EH (cell line): ENCODE measurements around the gene DOK6.
"Not testable (repeated sequence)": the region's sequence is repeated elsewhere in the genome, so short reads cannot be mapped to it uniquely, and the experiment has no call there.

Experiments
- DNase-seq: peaks from one replicate; pipeline ENCODE4 v3.0.0-alpha.2; 2015; ENCODE audit warnings: low read depth

Gene DOK6

DNA sequence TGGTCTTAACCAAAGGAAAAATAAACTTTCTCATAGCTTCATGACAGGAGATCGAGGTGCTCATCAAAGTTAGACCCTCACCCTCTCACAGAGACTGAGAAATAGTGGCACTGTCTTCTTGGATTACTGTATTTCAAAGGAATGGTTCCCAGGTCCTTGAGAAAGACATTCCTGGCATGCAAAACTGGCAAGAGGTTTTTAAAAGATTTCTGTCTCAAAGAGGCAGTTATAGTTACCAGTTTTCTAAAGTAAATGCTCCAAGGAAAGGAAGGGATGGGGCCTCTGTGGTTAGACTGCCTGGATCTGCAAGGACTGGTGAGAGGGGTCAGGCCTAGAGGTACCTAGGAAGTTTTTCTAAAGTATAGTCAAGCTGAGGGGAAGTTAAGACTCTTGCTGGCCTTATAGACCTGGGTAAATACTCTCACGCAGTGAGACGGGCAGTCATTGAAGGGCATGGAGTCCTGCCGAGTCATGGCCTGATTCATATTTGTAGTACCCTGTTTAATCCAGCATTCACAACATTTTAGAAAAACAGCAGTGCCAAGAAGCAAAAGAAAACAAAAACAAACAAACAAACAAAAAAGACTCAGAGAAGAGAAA lies 226.1 kb downstream of the DOK6 start:
- no peak for DNase-seq

DNA sequence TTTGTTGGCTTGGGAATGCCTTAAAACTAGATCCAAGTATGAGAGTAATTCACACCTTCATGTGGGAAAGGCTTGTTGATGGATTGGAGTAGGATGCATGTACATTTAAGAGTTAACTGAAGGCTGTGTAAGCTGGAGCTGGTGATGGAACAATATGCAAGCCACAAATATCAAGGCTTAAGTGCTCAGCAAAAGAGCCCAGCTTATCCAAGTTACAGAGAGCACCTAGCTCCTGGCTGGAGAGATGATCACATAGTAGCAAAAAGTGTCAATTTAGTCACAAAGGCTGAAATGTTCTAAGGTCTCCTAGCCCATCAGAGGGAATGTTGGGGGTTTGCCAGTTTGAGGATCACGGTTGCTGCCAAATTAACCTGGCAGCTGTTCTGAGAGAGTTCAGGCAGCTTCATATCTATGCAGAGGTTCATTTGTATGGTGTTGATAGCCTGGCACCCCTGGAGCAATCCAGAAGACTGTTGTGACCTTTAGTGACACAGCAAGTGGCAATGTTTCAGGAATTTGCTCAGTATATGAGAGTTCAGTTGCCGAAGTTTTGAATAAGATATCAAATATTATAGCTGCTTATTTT lies 228.2 kb downstream of the DOK6 start:
- DNase-seq = no peak

DNA sequence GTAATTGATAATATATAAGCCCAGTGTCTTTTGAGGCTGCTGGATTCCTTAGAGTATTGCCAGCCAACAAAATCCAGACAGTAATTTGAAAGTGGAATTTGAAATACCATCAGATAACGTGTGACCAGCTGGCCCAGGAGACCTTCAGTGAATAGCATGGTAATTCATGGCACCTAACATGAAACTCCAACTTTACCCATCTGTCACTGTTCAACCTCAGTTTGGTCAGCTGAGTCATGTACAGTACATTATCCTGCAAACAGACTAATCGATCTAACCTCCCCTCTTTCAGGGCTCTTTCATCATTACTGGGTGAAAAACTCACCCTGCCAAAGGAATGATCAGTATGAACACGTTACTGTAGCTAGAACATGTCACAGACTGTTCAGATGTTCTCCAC lies 230.6 kb downstream of the DOK6 start:
- no peak for DNase-seq

DNA sequence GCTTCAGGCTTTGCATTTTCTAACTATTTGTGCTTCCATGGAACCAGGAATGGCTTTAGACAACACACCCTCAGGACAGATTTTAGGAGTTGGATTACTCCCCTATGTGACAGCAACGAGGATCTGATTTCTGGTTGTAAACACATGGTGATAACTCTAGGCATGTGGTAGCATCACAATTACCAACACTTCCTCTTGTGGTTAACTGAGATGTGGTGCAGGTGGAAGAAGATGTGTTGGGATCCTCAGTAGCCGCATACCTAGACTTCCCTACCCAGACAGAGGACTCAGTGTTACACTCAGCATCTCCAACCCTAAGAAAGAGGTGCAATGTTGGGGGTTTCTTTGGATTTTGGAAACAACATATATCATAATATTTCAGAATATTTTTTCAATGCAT lies 234.8 kb downstream of the DOK6 start:
- DNase-seq = no peak

DNA sequence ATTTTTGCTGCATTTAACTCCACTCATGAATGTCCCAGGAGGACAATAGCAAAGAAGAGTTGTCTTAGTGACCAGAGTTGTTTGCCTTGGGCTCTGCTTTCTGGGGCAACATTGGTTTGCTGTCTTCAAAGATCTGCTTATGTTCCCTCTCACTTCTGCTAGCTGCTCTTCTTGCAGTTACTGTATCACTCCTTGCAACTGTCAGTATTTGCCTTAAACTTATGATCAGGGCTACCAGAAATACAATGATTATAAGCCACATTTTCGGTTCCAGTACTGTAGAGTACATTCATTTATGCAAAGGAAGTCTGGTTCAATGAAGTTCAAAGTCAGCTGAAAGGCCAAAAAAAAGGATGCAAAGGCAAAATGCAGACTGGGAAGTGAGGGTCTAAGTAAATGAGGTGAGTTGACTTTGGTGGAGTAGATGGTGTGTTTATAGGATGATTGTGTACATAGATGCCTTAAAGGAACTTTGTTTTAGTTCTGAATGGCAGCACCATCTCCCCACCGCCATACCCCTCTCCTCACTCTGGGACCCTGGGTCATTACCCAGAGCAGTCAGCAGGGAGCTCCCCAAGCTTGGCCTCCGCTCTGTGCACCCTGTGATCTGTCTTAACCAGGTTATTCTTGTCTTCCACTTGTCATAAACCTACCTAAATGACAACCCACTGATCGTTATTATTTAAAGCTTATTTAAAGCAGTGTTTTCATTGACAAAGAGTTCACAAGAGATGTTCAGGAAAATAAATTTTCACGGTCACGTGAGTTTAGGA lies 236.0 kb downstream of the DOK6 start:
- no peak for DNase-seq

DNA sequence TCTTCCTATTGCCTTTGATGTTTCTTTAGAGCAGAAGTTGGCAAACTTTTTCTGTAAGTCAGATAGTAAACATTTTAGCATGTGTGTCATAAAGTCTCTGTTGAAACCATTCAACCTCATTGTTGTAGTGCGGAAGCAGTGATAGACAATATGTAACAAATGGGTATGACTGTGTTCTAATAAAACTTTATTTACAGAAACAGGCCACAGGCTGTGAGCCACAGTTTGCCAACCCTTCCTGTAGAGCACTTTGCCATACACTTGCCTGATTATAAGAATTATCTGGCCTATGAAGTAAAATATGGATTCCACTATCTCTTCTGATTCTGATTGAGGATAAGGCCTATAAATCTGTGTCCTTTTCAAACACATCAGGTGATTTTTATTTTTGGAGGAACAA lies 237.4 kb downstream of the DOK6 start:
- no peak for DNase-seq

DNA sequence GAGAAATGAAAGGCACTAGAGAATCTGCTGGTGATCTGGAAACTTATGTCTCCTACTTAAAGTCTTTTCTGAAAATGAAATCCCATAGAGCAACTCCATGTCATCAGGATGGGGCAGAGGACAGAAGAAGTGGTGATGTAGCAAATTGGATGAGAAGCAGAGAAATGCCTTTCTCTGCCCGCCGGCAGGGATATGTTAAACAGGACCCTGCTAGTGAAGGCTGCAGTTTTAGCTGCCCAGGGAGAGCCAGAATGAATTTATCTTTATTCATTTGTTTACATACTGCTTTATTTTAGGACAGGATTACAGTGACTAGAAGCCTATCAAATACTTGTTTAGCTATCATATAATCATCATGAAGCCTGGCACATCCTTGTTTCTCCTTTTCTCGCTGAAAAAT lies 247.0 kb downstream of the DOK6 start:
- DNase-seq = no peak

DNA sequence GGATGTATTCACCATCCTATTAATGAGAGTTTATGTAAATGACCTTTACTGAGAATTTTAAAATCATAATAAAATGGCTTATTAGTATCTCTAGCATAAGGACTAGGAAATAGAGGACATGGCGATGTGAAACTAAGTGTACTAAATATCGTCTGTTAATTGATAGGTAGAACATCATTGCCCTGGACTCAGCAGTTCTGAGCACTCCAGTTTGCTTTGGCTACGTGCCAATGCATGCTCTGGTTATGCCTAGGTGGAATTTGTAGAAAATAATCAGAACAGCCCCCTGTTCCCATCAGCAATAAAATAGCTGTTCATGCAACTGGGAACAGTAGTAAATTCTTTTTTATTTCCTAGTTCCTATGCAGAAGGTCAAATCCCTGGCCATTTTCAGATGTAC lies 247.8 kb downstream of the DOK6 start:
- DNase-seq = no peak

DNA sequence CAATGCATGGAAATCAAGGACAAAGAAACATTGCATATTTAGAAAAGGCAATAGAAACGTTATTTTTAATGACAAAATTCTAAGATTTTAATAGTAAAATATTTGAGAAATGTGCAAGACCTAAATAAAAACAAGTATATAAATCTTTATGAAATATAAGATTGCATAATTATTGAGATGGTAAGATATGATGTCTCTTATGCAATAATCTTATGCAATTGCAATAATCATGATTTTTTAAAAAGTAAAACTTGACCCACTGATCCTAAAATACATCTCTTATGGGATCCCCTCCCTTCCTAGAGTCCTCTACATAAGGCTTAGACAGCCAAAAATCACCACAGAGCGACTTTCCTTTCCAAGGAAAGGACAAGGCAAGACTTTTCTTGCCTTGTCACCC lies 249.0 kb downstream of the DOK6 start:
- no peak for DNase-seq

DNA sequence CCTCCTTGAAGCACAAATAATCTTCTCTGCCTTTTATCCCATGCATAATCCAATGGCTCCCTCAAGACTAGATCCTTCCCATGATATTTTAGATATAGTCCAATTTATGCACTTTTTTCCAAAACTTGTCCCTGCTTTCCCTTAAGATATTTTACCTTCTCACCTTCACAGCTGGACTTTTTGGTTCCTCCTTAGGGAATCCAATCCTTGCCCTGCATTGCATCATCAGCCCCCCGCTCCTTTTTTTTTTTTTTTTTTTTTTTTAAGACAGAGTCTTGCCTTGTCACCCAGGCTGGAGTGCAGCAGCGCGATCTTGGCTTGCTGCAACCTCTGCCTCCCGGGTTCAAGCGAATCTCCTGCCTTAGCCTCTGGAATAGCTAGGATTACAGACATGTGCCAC lies 250.6 kb downstream of the DOK6 start:
- no peak for DNase-seq

DNA sequence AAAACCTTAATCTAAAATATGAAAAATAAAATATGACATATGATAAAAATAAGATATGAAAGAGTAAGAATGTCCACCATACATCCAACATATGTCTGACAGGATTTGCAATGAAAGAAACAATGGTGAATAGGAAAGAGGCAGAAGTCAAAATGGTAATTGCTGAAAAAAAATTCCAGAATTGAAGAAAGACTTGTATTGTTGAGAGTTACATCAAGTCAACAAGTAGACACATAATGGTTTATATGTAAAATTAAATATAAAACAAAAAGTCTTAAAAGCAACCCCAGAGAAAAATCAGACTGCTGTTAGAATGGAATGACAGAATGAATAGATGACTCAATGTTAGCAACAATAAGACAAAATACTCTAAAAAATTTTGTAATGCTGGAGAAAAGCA lies 255.1 kb downstream of the DOK6 start:
- no peak for DNase-seq

DNA sequence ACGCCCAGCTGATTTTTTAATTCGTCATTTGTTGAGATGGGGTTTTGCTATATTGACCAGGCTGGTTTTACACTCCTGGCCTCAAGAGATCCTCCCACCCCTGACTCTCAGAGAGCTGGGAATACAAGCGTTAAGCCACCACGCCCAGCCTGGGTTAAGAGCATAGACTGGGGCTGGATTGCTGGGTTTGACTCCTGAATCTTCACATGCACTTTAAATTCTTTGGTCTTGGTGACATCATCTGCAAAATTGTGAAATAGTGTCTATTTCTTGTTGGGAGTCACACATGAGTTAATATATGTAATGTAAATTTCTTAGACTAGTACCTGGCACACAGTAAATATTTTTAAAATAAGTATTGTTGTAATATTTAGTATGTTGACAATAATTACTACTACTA lies 257.4 kb downstream of the DOK6 start:
- DNase-seq = no peak

DNA sequence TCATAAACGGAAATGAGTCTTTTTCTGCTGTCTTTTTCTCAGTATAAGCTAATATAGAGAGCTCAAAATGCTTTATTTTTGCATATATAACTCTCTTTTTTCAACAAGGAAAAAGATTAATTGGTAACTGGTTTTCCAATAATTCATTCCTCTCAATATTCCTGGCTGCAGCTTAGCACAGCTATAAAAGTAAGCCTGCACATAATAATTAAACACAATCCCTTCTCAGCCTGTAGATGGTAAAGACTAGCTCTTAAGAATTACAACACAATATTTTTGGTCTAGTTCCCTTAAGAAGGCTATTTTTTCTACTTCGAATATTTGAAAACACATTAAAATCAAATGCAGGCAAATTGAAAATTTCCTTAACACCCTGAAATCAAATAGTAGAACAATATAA lies 258.0 kb downstream of the DOK6 start:
- DNase-seq = no peak

DNA sequence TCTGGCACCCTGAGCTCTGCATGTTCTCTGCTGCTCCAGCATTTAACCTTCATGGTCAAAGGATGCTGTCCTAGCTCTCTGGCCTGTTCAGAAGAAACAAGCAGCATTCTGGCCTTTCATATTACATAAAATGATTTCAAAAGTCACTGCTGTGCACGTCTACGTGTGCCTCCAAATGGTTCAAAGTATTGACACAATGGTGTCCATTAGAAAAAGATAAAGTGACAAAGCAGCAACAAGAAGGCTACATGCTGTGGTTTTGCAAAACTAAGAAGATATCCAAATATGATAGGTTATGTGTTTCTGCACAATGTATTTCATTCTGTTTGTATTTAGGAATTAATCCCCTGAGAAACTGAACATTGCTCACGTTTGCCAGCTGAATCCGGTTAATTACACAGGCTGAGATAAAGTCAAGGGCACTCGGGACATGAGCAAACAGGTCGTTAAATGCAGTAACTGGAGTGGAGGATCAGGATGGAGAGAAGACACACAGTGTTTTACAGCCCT lies 258.5 kb downstream of the DOK6 start:
- DNase-seq = no peak

DNA sequence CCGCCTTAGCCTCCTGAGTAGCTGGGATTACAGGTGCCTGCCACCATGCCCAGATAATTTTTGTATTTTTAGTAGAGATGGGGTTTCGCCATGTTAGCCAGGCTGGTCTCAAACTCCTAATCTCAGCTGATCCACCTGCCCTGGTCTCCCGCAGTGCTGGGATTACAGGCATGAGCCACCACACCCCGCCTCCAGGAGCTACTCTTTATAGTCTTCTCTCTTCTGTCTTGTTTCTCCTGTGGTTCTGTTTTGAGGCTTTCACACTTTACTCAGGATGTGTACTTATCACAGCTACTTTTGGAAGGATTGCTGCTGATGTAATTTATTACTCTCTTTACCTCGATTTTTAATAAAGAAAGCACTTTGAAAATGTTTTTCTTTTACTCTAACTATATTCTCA lies 261.4 kb downstream of the DOK6 start:
- not testable (repeated sequence) for DNase-seq

DNA sequence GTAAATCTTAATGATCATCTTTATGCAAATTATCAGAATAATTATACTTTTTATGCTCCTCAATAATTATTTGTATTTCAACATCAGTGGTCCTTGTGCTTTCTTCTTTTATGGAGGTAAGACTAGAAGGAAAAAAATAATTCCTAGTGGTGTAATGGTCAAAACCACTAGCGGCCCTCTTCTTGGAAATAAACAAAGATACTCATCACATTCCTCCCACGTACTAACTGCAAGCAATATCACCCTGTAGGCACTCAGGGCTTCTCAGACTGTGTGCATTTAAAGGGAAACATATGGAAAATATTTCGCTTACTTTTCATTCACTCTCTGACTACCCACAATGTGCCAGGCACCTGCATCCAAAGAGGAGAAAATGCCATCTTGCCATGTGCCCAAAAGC lies 263.7 kb downstream of the DOK6 start:
- DNase-seq = no peak

DNA sequence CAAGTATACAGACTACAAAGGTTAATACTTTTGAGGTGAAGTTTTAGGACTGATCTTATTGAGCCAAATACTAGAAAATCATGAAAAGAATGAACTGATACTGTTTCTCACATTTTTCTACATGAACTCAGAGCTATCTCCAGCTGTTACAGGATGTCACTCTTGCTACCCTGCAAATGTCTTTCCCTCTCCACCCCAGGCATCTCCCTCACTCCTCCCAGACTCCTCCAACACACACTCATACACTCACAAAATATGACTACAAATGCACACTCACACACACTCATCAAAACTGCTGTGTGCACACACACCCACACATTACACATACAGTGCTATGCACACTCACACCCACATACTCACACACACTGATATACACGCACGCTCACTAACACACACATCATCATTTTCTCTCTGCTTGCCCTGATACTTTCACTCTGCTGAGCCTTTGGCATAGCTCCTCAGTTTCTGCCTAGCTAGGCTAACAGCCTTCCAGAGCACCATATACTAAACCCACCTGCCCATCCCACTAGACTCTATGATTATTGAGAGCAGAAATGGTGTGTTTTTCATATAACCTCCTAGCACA lies 273.7 kb downstream of the DOK6 start:
- no peak for DNase-seq

DNA sequence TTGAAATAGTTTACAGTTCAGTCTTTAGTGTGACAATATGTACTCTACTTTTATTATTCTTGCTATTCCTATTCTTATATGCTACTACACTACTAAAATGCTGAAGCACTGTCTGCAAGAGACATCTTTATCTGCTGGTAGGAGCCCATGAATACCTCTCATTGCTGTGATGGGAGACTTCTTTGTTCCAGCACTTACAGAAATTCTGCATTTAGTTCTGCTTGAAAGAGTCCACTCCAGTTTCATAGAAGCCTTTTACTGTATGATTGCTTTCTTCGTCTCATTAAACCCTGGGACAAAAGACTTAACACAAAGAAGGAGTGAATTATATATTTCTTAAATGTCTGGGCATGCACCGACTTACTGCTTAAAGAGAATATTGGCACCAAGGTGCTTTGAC lies 274.3 kb downstream of the DOK6 start:
- DNase-seq = no peak

DNA sequence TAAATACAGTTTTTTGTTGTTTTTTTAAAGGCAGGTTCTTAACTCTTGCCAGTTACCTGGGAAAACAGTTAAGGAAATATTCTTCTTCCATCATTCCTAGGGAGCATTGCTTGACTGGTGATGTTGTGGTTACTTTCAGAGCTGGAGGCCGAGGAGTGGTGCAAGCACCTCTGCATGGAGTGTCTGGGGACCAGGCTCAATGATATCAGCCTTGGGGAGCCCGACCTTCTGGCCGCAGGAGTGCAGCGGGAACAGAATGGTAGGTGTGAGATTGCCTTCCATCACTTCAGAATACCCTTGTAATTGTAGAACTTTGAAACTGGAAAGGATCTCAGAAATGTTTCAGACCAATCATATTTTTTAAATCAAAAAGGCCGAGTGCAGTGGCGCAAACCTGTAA lies 276.9 kb downstream of the DOK6 start:
- no peak for DNase-seq

DNA sequence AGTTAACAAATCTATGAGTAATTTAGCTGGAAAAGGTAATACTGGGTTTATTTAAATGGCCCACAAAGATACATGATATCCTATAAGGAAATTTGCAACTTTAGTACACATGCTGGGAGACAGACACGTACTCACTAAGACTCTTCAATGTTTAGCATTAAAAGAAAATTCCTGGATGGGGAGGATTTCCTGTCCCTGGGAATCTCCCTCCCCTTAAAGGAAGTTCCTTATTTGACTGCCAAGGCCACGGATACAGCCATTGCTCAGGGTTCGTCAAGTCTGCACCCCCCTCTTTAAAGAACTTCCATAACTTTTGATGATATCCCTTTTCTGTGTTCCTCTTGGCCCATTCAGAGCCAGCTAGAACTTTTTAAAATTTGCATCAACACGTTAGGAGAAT lies 279.4 kb downstream of the DOK6 start:
- no peak for DNase-seq

DNA sequence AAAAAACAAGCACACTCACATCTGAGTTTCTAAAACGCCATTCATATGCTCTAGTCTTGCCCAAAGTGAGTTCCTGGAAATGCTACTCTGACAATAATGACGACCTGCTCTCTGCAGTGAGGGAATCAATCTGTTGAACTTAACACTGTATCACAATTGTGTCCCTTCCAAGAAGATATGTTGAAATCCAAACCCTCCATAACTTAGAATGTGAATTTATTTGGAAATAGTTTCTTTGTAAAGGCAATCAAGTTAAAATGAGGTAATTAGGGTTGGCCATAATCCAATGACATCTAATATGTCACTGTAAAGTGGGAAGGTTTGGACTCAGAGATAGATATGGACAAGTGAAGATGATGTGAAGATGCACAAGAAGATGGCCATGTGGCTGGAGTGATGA lies 282.5 kb downstream of the DOK6 start:
- no peak for DNase-seq

DNA sequence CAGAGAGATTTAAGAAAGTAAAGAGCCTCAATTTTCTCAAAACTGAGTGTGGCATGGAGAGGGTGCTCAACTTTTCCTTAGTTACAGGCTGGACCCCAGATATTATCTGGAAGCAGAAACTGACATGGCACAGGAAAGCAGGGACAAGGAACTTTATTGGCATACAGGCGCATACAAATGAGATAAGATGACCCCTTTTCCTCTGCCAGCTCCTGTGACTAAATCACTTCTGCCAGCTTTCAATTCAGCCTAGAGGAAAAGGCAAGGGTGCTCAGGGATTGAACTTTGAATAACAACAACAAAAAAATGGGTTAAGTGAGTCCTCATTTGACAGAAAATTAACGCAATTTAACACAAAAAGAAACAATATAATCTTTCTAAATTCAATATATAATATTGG lies 284.1 kb downstream of the DOK6 start:
- no peak for DNase-seq

DNA sequence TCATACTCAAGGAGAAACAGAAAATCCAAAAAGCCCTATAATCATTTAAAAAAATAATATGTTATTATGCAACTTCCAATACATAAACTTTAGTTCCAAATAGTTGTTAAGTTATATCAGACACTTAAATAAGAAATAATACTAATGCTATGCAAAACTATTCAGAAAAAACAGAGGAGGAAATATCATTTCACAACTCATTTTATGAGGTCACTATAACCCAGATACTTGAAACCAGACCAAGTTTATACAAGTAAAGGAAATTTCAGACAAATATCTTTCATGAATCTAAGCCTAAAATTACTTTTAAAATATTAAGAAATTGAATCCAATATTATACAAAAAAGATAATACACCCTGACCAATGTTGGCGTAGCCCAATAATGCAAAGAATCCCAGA lies 286.2 kb downstream of the DOK6 start:
- no peak for DNase-seq
